GM12865 (cell line): Measurements from ENCODE around the gene GOLGA8M.
"Not testable (repeated sequence)": the region's sequence is repeated elsewhere in the genome, so short reads cannot be mapped to it uniquely, and the experiment has no call there.

Source experiments
- DNase-seq: peaks from one replicate; pipeline ENCODE4 v3.0.0; 2010; ENCODE audit warnings: low read depth
- H3K4me3 ChIP-seq: 2 replicates; pipeline ENCODE4 v1.5.1; 2011; ENCODE audit warnings: mild to moderate bottlenecking, low read depth, low read length, control low read depth

The GOLGA8M gene

GRCh38 chr15:28673533-28673932 lies 38.7 kb downstream of the GOLGA8M start:
- not testable (repeated sequence) for H3K4me3 ChIP-seq, DNase-seq

GRCh38 chr15:28672122-28672521 lies 40.1 kb downstream of the GOLGA8M start:
- not testable (repeated sequence) for DNase-seq, H3K4me3 ChIP-seq

GRCh38 chr15:28666402-28666801 lies 45.8 kb downstream of the GOLGA8M start:
- not testable (repeated sequence) for DNase-seq, H3K4me3 ChIP-seq

GRCh38 chr15:28664575-28664974 lies 47.6 kb downstream of the GOLGA8M start:
- DNase-seq, H3K4me3 ChIP-seq: not testable (repeated sequence)

GRCh38 chr15:28663717-28664116 lies 48.5 kb downstream of the GOLGA8M start:
- DNase-seq, H3K4me3 ChIP-seq: not testable (repeated sequence)

GRCh38 chr15:28660750-28661149 lies 51.5 kb downstream of the GOLGA8M start:
- not testable (repeated sequence) for DNase-seq, H3K4me3 ChIP-seq

GRCh38 chr15:28656018-28656360 lies 56.2 kb downstream of the GOLGA8M start:
- DNase-seq, H3K4me3 ChIP-seq: not testable (repeated sequence)

GRCh38 chr15:28655329-28656017 lies 56.7 kb downstream of the GOLGA8M start:
- DNase-seq, H3K4me3 ChIP-seq: not testable (repeated sequence)

GRCh38 chr15:28654194-28654593 lies 58.0 kb downstream of the GOLGA8M start:
- not testable (repeated sequence) for H3K4me3 ChIP-seq, DNase-seq

GRCh38 chr15:28652538-28652937 lies 59.7 kb downstream of the GOLGA8M start:
- DNase-seq, H3K4me3 ChIP-seq: not testable (repeated sequence)
